ENCODE results near the gene EGFL8.

Gene EGFL8

GRCh38 chr6:32212076-32212760 lies 47.8 kb downstream of the EGFL8 start:
- Histone ChIP-seq H3K36me3 (ENCODE audit: control insufficient read depth, insufficient read depth, low read length) (no peaks in the 10 kb centered on the region), H3K4me1 (ENCODE audit: control insufficient read depth, insufficient read depth, low read length) (no peaks in the 10 kb centered on the region), H3K9me3 (ENCODE audit: control insufficient read depth, insufficient read depth, low read length) (no peaks in the 10 kb centered on the region), H3K4me3 (ENCODE audit: low read depth, low read length) (no peak overlapping the region), H3K27me3 (ENCODE audit: control insufficient read depth, insufficient read depth, low read length) (no peaks in the 10 kb centered on the region), H3K9ac (ENCODE audit: low read depth, low read length) (no peak overlapping the region)

GRCh38 chr6:32213649-32214048 lies 49.3 kb downstream of the EGFL8 start:
- no peaks in the 10 kb centered on the region for H3K36me3 ChIP-seq (ENCODE audit: control insufficient read depth, insufficient read depth, low read length)
- no peaks in the 10 kb centered on the region for H3K27me3 ChIP-seq (ENCODE audit: control insufficient read depth, insufficient read depth, low read length)
- no peaks in the 10 kb centered on the region for H3K9me3 ChIP-seq (ENCODE audit: control insufficient read depth, insufficient read depth, low read length)
- no peak overlapping the region for H3K9ac ChIP-seq (ENCODE audit: low read depth, low read length)
- no peak overlapping the region for H3K4me3 ChIP-seq (ENCODE audit: low read depth, low read length)
- H3K4me1 ChIP-seq (ENCODE audit: control insufficient read depth, insufficient read depth, low read length), result no peaks in the 10 kb centered on the region

GRCh38 chr6:32214126-32214525 lies 49.7 kb downstream of the EGFL8 start:
- H3K27me3 ChIP-seq (ENCODE audit: control insufficient read depth, insufficient read depth, low read length), result no peaks in the 10 kb centered on the region
- no peak overlapping the region for H3K9ac ChIP-seq (ENCODE audit: low read depth, low read length)
- H3K36me3 ChIP-seq (ENCODE audit: control insufficient read depth, insufficient read depth, low read length), result no peaks in the 10 kb centered on the region
- no peaks in the 10 kb centered on the region for H3K9me3 ChIP-seq (ENCODE audit: control insufficient read depth, insufficient read depth, low read length)
- H3K4me3 ChIP-seq (ENCODE audit: low read depth, low read length), result no peak overlapping the region
- H3K4me1 ChIP-seq (ENCODE audit: control insufficient read depth, insufficient read depth, low read length), result no peaks in the 10 kb centered on the region

- Histone ChIP-seq H3K36me3 (ENCODE audit: control insufficient read depth, insufficient read depth, low read length) (no peaks in the 10 kb centered on the region), H3K9ac (ENCODE audit: low read depth, low read length) (no peak overlapping the region), H3K9me3 (ENCODE audit: control insufficient read depth, insufficient read depth, low read length) (no peaks in the 10 kb centered on the region), H3K4me1 (ENCODE audit: control insufficient read depth, insufficient read depth, low read length) (no peaks in the 10 kb centered on the region), H3K4me3 (ENCODE audit: low read depth, low read length) (no peak overlapping the region), H3K27me3 (ENCODE audit: control insufficient read depth, insufficient read depth, low read length) (no peaks in the 10 kb centered on the region)
These were observed 51.2 kb downstream of the EGFL8 start for GRCh38 chr6:32215617-32216016.

GRCh38 chr6:32216285-32216684 lies 51.9 kb downstream of the EGFL8 start:
- H3K27me3 ChIP-seq (ENCODE audit: control insufficient read depth, insufficient read depth, low read length), result no peaks in the 10 kb centered on the region
- no peaks in the 10 kb centered on the region for H3K4me1 ChIP-seq (ENCODE audit: control insufficient read depth, insufficient read depth, low read length)
- no peaks in the 10 kb centered on the region for H3K36me3 ChIP-seq (ENCODE audit: control insufficient read depth, insufficient read depth, low read length)
- H3K9me3 ChIP-seq (ENCODE audit: control insufficient read depth, insufficient read depth, low read length), result no peaks in the 10 kb centered on the region
- H3K4me3 ChIP-seq (ENCODE audit: low read depth, low read length), result no peak overlapping the region
- no peak overlapping the region for H3K9ac ChIP-seq (ENCODE audit: low read depth, low read length)

GRCh38 chr6:32216998-32217397 lies 52.6 kb downstream of the EGFL8 start:
- Histone ChIP-seq H3K36me3 (ENCODE audit: control insufficient read depth, insufficient read depth, low read length) (no peaks in the 10 kb centered on the region), H3K9ac (ENCODE audit: low read depth, low read length) (no peak overlapping the region), H3K27me3 (ENCODE audit: control insufficient read depth, insufficient read depth, low read length) (no peaks in the 10 kb centered on the region), H3K9me3 (ENCODE audit: control insufficient read depth, insufficient read depth, low read length) (no peaks in the 10 kb centered on the region), H3K4me1 (ENCODE audit: control insufficient read depth, insufficient read depth, low read length) (no peaks in the 10 kb centered on the region), H3K4me3 (ENCODE audit: low read depth, low read length) (no peak overlapping the region)

Measured in iPS-15b (cell line).